ENCODE results near the gene ATP7B. TPM values are rescaled to one million over a fixed set of nuclear protein-coding genes. Genes with fewer than 3 reads are reported as not detected.
"Not testable (repeated sequence)": the region's sequence is repeated elsewhere in the genome, so short reads cannot be mapped to it uniquely, and the experiment has no call there.

Gene ATP7B
- total and polyA plus RNA-seq, 3 experiments from 2014 or later, result 0.18 to 1.2 (median 1.1) TPM

DNA sequence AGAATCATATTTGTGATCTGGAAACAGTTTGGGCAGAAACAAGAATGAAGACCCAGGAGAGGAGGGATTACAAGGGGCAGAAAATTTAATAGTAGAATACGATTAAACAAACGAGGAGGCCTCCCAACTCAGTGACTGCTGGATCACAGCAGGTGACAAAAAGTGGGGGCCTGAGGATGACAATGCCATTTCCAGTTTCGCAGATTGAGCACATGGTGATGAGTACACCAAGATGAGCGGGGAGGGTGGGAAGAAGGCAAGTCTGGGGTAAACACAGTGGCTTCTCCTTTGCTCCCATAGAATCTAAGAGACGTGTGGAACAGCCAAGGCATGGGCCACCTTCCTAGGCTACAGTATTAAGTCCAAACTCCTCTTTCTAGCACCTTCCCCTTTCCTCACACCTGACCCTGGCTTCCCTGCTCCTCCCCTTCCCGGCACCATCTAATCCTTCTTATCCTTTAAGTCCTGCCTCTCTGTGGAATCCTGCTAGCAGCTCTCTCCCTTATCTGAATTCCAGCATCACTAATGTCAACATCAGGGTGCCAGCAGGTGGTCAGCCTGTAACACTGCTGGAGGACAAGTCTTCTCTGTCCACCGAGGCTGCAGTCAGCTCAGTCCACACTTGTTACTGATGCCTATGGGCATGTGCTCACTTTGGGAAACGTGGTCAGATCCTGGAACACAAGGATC lies 13.5 kb downstream of the ATP7B start:
- H3K9me3 ChIP-seq (ENCODE audit: low read length), result no peaks in the 10 kb centered on the region
- H3K27me3 ChIP-seq (ENCODE audit: insufficient read depth, low read length, poor library complexity, severe bottlenecking), result no peaks in the 10 kb centered on the region
- H3K27ac ChIP-seq (ENCODE audit: low read depth, low read length), result no peak overlapping the region
- POLR2A ChIA-PET, result no interaction called here
- CTCF ChIA-PET, result interaction anchor here (2.3 kb wide), 1 partner anchor 130 kb away, joined by 10 read pairs; the partner anchor contains the start of gene NEK5
- H3K36me3 Mint-ChIP-seq, result no peaks in the 10 kb centered on the region
- H3K27me3 Mint-ChIP-seq, result peaks cover 8 to 30% of the 10 kb centered on the region in 2 donors
- H3K4me1 Mint-ChIP-seq, result no peaks in the 10 kb centered on the region
- no peak for DNase-seq
- no peaks in the 10 kb centered on the region for H3K4me1 ChIP-seq (ENCODE audit: insufficient read depth, low read length)
- no peak overlapping the region for H3K27ac Mint-ChIP-seq
- no peaks in the 10 kb centered on the region for H3K36me3 ChIP-seq (ENCODE audit: insufficient read depth, low read length)
- no peak overlapping the region for H3K4me3 ChIP-seq (ENCODE audit: low read length)
- H3K4me3 Mint-ChIP-seq, result no peak overlapping the region
- H3K9me3 Mint-ChIP-seq, result no peaks in the 10 kb centered on the region

DNA sequence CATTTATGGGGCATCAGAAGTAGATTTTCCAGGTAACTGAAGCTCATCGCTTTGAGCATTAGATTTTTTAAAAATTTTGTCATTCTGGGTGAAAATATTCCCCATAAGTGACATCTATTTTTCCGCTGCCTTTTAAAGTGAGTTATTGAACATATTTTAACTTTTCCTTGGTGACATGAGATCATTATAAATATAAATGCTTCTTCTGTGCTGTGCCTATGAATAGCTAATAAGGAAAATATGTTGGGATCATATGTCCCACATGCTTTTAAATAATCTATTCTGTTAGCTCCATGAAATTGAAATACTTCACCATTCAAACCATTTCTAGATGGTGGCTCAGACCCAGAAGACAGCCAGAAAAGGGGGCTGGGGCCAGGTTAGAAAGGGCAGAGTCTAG lies 14.1 kb downstream of the ATP7B start:
- Mint-ChIP-seq H3K4me3 (no peak overlapping the region), H3K4me1 (no peaks in the 10 kb centered on the region), H3K36me3 (no peaks in the 10 kb centered on the region), H3K27ac (no peak overlapping the region), H3K9me3 (no peaks in the 10 kb centered on the region), H3K27me3 (peaks cover 8 to 30% of the 10 kb centered on the region in 2 donors)
- Histone ChIP-seq H3K36me3 (ENCODE audit: insufficient read depth, low read length) (no peaks in the 10 kb centered on the region), H3K27ac (ENCODE audit: low read depth, low read length) (no peak overlapping the region), H3K27me3 (ENCODE audit: insufficient read depth, low read length, poor library complexity, severe bottlenecking) (no peaks in the 10 kb centered on the region), H3K9me3 (ENCODE audit: low read length) (no peaks in the 10 kb centered on the region), H3K4me3 (ENCODE audit: low read length) (no peak overlapping the region), H3K4me1 (ENCODE audit: insufficient read depth, low read length) (no peaks in the 10 kb centered on the region)
- DNase-seq, result no peak
- CTCF ChIA-PET, result no interaction called here
- POLR2A ChIA-PET, result no interaction called here

DNA sequence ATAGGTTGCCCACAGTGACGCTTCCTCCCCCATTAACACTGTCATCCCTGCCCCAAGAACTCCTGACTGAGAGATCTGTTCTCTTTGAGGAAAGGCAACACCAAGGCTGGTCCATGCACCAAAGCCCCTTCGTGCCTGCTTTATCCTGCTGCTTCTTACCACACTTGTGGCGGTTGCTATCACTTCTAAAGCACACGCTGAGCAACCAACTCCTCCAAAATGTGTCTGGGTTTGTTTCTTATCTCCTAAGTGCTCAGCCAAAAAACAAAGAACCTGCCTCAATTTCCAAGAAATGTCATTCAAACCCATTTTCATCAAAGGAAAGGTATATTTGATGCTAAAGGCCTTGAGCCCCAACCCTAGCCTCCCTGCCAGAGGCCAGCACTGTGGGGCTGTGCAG lies 14.6 kb downstream of the ATP7B start:
- Histone ChIP-seq H3K4me3 (ENCODE audit: low read length) (no peak overlapping the region), H3K36me3 (ENCODE audit: insufficient read depth, low read length) (no peaks in the 10 kb centered on the region), H3K27ac (ENCODE audit: low read depth, low read length) (no peak overlapping the region), H3K4me1 (ENCODE audit: insufficient read depth, low read length) (no peaks in the 10 kb centered on the region), H3K27me3 (ENCODE audit: insufficient read depth, low read length, poor library complexity, severe bottlenecking) (no peaks in the 10 kb centered on the region), H3K9me3 (ENCODE audit: low read length) (no peaks in the 10 kb centered on the region)
- Mint-ChIP-seq H3K36me3 (no peaks in the 10 kb centered on the region), H3K27ac (no peak overlapping the region), H3K9me3 (no peaks in the 10 kb centered on the region), H3K27me3 (peaks cover 8 to 30% of the 10 kb centered on the region in 2 donors), H3K4me1 (no peaks in the 10 kb centered on the region), H3K4me3 (no peak overlapping the region)
- POLR2A ChIA-PET, result no interaction called here
- CTCF ChIA-PET, result no interaction called here
- DNase-seq, result no peak

DNA sequence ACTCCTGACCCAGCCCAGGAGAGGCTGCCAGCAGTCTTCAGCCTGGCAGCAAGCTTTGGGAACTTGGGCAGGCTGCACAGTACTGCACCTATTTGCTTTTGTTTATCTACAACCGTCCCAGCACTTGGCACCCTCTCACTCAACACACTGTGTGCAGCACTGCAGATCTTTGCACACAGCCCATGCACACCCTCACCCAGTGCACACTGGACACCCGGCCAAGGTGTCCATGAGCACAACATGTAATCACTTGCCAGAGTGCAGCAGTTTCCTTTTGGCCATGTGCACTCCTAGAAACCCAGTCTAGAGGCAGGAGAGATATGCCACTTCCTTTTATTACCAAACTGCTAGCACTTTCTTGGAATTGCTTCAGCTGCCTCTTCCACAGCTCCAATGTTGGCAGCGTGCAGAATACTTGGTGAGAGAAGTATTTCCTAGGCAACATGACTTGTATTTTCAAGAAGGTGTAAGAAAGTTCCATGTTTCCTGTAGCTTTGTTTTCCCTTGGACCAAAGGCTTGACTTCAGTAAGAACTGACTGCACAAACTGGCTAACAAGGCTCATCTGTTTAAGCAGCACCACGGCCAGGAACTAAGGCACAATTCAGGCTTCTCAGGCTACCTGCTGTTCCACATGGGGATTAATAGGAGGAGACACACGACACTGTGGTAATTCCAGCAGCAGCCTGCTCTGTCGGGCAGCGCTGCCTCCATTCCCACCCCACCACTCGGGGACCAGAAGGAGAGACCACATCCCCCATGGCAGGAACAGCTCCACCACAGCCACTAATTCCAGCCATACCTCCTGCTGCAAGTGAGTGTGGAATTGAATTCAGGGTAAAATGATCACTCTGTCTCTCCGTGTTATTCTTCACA lies 15.3 kb downstream of the ATP7B start:
- Histone ChIP-seq H3K4me1 (ENCODE audit: insufficient read depth, low read length) (no peaks in the 10 kb centered on the region), H3K27ac (ENCODE audit: low read depth, low read length) (peak overlapping the region; percentile 47), H3K36me3 (ENCODE audit: insufficient read depth, low read length) (no peaks in the 10 kb centered on the region), H3K4me3 (ENCODE audit: low read length) (no peak overlapping the region), H3K9me3 (ENCODE audit: low read length) (no peaks in the 10 kb centered on the region), H3K27me3 (ENCODE audit: insufficient read depth, low read length, poor library complexity, severe bottlenecking) (no peaks in the 10 kb centered on the region)
- H3K36me3 Mint-ChIP-seq, result no peaks in the 10 kb centered on the region
- no peak overlapping the region for H3K4me3 Mint-ChIP-seq
- peaks cover 9 to 27% of the 10 kb centered on the region in 2 donors for H3K27me3 Mint-ChIP-seq
- DNase-seq, result no peak
- no peaks in the 10 kb centered on the region for H3K9me3 Mint-ChIP-seq
- no peaks in the 10 kb centered on the region for H3K4me1 Mint-ChIP-seq
- POLR2A ChIA-PET, result no interaction called here
- CTCF ChIA-PET, result no interaction called here
- peak overlapping the region in 1 of 8 donors; percentile 52 for H3K27ac Mint-ChIP-seq

DNA sequence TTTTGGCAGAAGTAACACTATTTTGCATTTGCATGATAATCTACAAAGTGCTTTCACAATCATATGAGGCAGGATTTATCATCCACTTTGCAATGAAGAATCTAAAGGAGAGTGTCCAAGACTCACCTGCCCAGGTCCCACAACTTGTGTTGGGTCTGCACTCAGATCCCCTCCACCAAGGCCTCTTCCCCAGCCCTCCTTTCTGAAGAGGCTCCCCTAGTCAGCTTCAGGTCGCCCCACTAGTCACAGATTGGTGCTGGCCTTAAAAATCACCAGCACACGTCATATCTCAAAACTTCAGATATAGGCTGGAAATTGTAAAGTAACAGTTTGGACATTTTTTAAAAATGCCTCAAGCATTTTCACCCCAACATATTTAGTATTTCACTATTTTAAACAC lies 17.5 kb downstream of the ATP7B start:
- Mint-ChIP-seq H3K36me3 (no peaks in the 10 kb centered on the region), H3K4me1 (no peaks in the 10 kb centered on the region), H3K27me3 (peaks cover 7 to 14% of the 10 kb centered on the region in 2 donors), H3K27ac (no peak overlapping the region), H3K9me3 (no peaks in the 10 kb centered on the region), H3K4me3 (no peak overlapping the region)
- H3K4me3 ChIP-seq (ENCODE audit: low read length), result no peak overlapping the region
- ChIA-PET POLR2A (no interaction called here), CTCF (no interaction called here)
- H3K27ac ChIP-seq (ENCODE audit: low read depth, low read length), result peak overlapping the region; percentile 22
- no peaks in the 10 kb centered on the region for H3K4me1 ChIP-seq (ENCODE audit: insufficient read depth, low read length)
- DNase-seq, result no peak
- H3K27me3 ChIP-seq (ENCODE audit: insufficient read depth, low read length, poor library complexity, severe bottlenecking), result no peaks in the 10 kb centered on the region
- no peaks in the 10 kb centered on the region for H3K9me3 ChIP-seq (ENCODE audit: low read length)
- no peaks in the 10 kb centered on the region for H3K36me3 ChIP-seq (ENCODE audit: insufficient read depth, low read length)

DNA sequence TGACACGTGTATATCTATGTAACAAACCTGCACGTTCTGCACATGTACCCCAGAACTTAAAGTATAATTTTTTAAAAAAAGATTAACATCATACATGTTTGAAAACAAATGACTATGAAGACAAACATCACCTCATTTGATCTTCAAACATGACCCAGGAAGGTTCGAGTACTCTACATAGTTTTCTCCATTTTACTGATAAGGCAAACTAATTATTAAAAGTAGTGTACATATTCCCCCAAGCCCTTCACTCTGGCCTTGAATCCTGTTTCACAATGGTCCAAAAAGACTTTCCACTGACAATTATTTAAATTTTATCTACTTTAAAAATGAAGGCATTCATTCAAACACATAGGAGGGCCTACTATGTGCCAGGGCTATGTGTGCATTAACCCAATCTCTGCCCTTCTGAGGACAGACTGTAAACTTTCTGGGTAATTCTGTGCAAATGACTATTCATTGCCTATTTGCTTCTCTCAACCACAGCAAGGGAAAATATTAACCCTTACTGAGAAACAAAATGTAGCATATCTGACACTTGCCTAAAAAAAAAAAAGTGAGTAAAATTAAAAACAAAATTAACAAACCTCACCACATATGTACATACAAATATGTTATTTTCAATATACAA lies 22.1 kb downstream of the ATP7B start:
- CTCF ChIA-PET, result no interaction called here

DNA sequence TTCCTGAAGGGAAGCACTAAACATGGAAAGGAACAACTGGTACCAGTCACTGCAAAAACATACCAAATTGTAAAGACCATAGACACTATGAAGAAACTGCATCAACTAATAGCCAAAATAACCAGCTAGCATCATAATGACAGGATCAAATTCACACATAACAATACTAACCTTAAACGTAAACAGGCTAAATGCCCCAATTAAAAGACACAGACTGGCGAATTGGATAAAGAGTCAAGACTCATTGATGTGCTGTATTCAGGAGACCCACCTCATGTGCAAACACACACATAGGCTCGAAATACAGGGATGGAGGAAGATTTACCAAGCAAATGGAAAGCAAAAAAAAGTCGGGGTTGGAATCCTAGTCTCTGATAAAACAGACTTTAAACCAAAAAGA lies 26.3 kb downstream of the ATP7B start:
- POLR2A ChIA-PET; DNase-seq; H3K4me1 Mint-ChIP-seq; CTCF ChIA-PET; H3K27ac Mint-ChIP-seq; H3K27ac ChIP-seq (ENCODE audit: low read depth, low read length); H3K4me3 ChIP-seq (ENCODE audit: low read length); H3K27me3 ChIP-seq (ENCODE audit: insufficient read depth, low read length, poor library complexity, severe bottlenecking); H3K36me3 ChIP-seq (ENCODE audit: insufficient read depth, low read length); H3K4me3 Mint-ChIP-seq; H3K36me3 Mint-ChIP-seq; H3K4me1 ChIP-seq (ENCODE audit: insufficient read depth, low read length); H3K9me3 ChIP-seq (ENCODE audit: low read length); H3K9me3 Mint-ChIP-seq: not testable (repeated sequence)
- H3K27me3 Mint-ChIP-seq, result peaks cover 16 to 46% of the 10 kb centered on the region in 2 donors

More for the DNA sequence above, 22.1 kb downstream of the ATP7B start:
- Mint-ChIP-seq H3K27ac (no peak overlapping the region), H3K36me3 (peaks cover 0 to 3% (median 2%) of the 10 kb centered on the region in 3 donors), H3K4me1 (no peaks in the 10 kb centered on the region), H3K9me3 (peaks cover 0 to 5% (median 2%) of the 10 kb centered on the region in 5 donors), H3K27me3 (peaks cover 16 to 34% of the 10 kb centered on the region in 2 donors), H3K4me3 (no peak overlapping the region)
- no peak overlapping the region for H3K4me3 ChIP-seq (ENCODE audit: low read length)
- H3K27me3 ChIP-seq (ENCODE audit: insufficient read depth, low read length, poor library complexity, severe bottlenecking), result no peaks in the 10 kb centered on the region
- H3K9me3 ChIP-seq (ENCODE audit: low read length), result no peaks in the 10 kb centered on the region
- POLR2A ChIA-PET, result no interaction called here
- no peak overlapping the region for H3K27ac ChIP-seq (ENCODE audit: low read depth, low read length)
- no peaks in the 10 kb centered on the region for H3K36me3 ChIP-seq (ENCODE audit: insufficient read depth, low read length)
- no peaks in the 10 kb centered on the region for H3K4me1 ChIP-seq (ENCODE audit: insufficient read depth, low read length)
- DNase-seq, result no peak

DNA sequence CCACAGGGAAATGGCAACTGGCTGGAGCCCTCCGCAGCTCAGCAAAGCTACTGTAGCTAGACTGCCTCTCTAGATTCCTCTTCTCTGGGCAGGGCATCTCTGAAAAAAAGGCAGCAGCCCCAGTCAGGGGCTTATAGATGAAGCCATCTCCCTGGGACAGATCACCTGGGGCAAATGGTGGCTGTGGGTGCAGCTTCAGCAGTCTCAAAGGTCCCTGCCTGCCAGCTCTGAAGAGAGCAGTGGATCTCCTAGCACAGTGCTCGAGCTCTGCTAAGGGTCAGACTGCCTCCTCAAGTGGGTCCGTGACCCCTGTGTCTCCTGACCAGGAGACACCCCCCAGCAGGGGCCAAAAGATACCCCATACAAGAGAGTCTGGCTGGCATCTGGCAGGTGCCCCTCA lies 28.0 kb downstream of the ATP7B start:
- POLR2A ChIA-PET; H3K4me3 ChIP-seq (ENCODE audit: low read length); H3K27me3 ChIP-seq (ENCODE audit: insufficient read depth, low read length, poor library complexity, severe bottlenecking); CTCF ChIA-PET; H3K36me3 Mint-ChIP-seq; H3K27ac ChIP-seq (ENCODE audit: low read depth, low read length); H3K9me3 ChIP-seq (ENCODE audit: low read length); DNase-seq; H3K36me3 ChIP-seq (ENCODE audit: insufficient read depth, low read length); H3K4me3 Mint-ChIP-seq; H3K4me1 Mint-ChIP-seq; H3K27ac Mint-ChIP-seq; H3K9me3 Mint-ChIP-seq; H3K4me1 ChIP-seq (ENCODE audit: insufficient read depth, low read length): not testable (repeated sequence)
- peaks cover 16 to 46% of the 10 kb centered on the region in 2 donors for H3K27me3 Mint-ChIP-seq
